HG02981 (cell line): ENCODE data around the gene OMP.
"Not testable (repeated sequence)": the region's sequence is repeated elsewhere in the genome, so short reads cannot be mapped to it uniquely, and the experiment has no call there.

Experiments used
- ATAC-seq: cut with Tn5 transposase; IDR thresholded peaks from one replicate; pipeline ENCODE4 v1.9.1; 2021; ENCODE audit warnings: mild to moderate bottlenecking, moderate library complexity; ENCODE audit not compliant: unreplicated experiment

The OMP gene

DNA sequence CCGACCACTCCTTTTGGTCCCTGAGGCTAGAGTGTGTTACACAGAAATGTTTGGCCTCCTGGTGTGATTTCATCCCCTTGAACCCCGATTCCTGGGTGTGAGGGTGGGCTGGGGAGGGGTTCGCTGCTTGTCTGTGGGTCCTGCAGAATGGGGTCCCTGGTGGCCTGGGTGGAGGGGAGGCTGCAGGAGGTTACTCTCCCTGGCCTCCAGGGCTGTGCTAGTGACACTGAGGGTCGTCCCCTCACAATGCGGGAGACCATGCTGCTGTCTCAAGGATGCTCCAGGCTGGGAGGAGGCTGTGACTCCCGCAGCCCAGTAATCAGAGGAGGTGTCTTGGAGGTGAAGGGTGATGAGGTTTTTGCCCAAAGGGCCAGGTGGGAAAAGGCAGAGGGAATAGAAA lies 17.0 kb upstream of the OMP start:
- ATAC-seq = no peak

DNA sequence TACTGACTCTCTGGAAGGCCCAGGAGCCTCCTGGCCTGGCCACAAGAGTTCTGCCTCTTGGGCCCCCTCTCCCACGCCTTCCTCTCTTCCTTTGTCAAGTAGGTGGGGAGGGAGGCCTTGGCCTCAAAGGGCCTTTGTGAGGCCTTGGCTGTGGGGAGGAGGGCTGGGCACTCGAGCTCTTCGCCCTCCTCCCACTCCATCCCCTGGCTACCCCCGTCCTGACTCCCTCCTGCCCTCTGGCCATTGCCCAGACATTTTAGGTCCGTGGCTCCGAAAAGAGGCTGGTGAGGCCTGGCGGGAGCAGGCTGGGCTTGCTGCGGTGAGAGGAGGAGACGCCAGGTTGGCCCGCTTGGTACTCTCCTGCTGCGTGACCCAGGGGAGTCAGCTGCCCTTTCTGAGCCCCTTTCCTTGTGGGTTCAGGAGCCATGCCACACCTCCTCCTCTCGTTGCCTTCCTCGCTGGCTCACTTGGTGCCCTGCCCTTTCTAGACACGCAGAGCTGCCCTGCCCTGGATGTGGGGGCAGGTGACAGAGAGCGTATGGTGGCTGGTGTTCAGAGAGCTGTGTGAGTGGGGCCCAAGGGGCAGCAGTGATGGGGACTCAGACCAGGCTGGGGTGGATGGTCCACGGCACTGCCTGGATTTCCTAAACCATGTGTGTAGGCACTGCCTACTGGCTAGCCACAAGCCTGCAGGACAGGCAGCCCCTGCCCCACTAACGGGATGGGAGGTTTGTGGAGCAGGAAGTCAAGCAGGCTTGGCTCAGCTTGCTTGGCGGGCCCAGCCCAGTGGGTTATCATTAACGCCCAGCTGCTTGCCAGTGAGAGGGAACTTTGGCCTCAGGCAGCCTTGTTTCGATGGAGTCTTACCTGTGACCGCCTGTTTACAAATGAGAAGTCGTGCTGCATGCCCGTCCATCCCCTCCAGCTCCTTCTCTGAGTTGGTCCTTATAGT lies 15.8 kb upstream of the OMP start:
- no peak for ATAC-seq

DNA sequence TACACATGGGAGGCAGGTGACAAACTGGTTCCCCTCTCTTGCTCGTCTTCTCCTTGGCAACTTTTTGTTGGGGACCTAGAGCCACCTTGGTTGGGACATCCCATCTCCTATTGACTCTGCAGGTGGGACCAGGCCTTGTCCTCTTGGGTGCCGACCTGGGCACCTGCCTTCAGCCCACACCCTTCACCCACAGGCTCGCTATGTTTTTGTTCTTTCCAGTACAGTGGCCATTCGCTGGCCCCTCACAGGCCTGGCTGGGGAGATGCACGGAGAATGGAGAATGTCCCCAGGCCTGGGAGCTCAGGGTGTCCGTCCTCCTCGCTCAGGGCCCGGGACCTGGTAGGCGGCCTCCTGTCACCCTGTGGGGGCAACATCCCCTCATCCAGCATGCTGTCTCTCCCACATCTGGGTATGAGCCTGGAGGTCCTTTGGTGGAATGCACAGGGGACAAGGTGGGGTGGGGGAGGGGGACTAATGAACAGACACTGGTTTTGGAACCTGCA lies 14.9 kb upstream of the OMP start:
- ATAC-seq = no peak

DNA sequence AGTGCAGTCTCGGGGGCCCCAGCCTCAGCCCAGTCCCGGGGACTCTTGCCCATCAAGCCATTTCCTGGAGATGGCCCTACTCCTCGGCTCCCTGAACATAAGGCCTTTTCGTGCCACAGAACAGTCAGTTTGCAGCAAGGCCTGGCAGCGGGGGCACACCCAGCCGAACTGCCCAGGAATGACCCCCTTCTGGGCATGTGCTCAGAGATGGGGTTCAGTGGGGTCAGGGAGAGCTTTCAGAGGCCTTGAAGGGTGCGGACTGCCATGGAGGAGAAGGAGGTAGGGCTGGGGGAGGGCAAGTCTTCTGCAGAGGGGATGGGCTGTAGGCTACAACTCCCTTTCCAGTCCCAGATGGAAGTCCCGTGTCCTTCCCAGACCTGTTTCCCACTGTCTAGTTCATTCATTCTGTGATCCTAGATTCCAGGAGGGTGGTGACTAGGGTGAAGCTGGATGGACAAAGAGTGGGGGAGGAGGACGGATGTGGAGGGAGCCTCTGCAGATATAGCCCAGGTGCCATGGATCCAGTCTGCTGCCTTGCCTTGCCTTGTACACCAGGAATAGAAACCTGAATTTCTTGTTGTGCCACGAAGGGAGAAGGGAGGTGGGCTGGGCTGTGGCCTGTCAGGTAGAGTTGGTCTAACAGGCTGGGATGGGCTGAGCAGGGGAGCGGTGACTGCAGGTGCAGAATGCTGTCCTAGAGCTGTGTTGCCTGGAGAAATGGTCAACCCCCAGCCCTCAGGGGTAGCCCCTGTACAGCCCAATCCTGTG lies 14.2 kb upstream of the OMP start:
- no peak for ATAC-seq

DNA sequence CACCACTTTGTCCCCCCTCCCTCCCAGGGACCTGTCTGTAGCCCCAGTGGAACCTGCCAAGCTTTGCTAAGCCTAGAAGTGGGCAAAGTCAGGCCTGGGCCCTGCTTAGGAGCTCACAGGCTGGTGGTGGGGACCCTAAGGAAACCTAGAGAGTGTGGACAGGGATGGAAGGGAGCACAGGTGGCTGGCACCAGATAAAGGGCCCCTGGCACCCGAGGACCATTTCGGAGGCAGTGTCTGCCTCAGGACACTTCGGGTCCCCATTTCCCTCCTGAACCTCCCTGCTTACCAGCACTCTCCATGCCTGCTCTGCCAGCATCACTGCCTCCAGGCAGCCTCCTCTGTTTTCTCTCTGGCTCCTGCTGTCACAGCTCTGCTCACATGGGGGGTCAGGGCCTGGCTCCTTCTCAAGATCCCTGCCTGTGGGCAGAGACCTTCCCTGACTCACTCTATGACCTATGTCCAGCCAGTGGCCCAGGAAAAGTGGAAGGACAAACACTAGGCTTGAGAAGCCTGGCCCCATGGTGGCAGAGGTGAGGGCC lies 13.6 kb upstream of the OMP start:
- no peak for ATAC-seq

DNA sequence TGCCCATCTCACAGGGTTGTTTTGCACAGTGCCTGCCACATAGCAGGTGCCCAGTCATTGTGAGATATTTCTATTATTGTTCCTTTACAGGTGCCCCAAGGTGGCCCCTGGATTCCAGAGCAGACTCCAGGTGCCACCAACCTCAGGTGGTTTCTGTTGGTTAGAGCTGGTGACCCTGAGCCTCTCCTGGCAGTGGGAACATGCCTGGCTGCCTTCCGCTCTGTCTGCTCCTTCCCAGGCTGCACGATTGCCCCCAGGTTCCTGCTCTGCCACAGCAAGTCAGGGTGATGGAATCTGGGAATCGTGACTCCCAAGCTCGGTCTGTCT lies 12.6 kb upstream of the OMP start:
- no peak for ATAC-seq

DNA sequence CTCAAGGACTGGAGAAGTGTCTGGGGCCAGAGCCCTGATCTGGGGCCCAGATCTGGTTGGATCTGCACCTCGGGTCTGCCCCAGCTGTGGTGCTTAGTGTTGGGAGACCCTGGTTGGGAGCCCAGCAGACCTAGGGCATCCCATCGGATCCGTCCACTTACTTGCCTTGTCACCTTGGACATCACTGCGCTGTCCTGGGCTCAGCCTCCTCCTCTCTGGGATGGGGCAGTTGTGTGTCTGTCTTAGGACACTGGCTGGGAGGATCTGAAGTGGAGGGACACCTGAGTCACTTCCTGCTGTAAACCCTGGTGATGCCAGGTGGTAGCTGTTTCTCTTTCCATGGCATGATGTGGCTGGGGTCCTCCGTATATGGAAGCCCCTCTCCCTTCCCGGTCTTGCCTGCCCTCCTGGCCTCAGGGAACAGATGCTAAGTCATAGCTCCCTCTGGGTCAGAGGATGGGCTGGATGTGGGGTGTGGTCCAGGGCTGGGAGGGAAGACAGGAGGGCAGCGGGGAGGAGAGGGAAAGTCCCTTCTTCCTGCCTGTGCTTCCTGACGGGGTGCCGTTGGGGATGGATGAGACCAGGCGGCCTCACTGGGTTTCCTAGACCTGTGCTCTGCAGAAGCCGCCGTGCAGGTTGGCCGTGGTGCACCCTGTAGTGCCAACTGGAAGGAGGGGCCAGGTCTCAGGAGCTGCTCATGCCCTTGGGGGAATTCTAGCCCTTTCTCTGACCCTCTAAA lies 12.1 kb upstream of the OMP start:
- ATAC-seq = no peak

DNA sequence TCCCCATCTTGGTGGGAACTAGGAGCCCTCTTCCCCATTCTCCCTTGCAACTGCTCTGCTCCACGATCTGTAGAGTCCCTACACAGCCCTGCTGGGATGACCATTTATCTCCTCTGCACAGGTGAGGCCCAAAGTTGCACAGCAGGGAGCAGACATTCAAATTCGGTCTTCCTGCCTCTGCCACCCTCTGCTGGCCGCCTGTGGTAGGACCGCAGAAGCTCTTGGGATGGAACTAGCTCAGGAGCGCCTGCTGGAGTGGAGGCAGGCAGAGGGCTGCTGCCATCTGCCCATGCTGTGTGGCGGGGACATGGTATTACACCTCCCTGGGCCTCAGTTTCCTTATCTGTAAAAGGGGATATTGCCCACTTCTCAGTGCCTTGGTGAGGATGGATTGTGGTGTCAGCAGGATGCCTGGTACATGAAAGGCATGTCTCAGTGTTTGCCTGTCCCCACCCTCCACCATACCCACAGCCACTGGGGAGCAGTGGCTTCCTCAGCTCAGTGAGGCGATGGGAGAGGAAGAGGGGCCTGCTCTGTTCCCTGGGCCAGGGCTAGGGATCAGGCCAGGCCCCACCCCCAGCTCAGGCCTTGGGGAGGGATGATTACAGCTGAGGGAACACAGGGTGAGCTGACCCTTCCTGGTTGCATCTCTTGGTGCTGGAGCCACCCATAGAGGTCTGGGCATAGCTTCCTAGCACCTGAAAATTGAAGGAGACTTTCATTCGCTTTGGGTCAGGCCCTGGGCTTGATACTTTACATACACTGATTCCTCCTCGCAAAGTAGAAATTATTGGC lies 11.3 kb upstream of the OMP start:
- ATAC-seq = peak; percentile 87

DNA sequence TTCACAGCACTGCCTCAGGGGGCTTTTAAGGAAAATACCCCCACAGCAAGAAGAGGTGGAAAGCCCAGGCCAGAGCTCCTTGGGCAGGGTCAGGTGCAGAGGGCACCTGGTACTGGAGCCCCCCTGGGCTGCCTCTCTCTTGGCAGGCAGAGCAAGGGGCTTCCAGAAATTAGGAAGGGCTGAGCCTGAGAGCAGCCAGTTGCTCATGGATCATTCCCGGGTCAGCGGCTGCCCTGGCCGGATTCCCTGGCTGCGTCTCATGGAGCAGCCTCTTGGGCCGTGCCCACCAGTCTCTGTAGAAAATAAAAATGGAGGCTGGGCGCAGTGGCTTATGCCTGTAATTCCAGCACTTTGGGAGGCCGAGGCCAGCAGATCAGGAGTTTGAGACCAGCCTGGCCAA lies 10.3 kb upstream of the OMP start:
- ATAC-seq = no peak

DNA sequence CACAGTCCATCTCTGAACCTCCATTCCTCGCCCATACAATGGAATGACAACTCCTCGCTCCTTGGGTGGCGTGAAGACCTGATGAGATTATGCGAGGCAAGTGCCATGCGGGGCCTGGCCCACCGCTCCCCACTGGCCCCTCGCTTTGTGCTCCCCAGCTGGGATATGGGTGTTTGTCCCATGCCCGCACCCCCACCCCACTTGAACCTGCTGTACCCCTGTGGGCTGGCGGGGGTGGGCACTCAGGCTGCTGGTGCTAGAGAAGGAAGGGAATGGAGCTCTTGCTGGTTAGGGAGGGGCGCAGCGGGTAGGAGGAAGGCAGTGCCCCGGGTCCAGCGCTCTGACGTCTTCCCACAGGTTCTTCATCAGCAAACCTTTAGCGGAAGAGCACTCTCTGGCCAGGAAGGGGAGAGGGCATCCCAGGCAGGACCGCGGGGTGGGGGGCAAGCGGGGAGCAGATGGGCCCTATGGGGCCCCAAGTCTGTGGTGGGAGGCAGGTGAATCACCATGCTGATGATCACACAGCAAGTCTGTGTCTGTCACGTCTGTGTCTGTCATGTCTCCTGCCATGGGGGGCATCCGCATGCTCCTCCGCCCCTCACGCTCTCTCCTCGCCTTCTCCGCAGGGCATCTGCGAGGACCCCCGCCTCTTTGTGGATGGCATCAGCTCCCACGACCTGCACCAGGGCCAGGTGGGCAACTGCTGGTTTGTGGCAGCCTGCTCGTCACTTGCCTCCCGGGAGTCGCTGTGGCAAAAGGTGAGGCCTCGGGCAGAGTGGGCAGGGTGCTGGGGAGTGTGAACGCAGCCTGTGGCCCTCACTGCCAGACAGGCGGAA lies 9.4 kb upstream of the OMP start:
- no peak for ATAC-seq

DNA sequence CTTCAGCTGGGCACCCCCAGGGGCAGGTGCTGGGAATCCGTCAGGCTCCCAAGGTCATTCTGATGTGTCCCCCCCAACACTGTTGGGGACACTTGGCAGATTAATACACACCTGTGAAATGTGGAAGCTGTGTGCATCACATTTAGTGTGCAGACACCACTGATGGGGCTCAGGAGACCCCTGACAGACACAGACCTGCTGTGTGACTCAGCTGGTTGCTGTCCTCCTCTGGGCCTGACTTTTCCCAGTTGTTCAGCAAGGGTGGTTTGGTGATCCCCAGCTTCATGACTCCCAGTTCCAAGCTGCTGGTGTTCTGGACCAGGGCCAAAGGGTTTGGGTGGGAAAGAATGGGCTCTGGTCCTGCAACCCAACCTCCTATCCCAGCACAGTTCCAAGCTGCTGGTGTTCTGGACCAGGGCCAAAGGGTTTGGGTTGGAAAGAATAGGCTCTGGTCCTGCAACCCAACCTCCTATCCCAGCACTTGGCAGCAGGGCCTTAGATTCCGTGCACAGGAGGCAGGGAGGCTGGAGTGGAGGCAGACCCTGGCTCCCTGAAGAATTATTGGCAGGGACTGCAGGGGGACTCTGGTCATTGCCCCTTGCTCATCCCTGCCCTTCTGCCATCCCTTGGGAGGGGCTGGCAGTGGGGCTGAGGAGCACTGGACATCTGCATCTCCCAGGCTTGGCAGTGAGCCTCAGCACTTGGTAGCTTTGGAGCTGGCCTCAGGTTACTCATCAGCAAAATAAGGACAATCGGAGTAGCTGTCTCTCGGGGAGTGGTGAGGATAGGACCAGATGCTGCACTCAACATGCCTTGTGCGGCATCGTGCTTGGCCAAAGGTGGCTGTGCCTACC lies 8.4 kb upstream of the OMP start:
- no peak for ATAC-seq

DNA sequence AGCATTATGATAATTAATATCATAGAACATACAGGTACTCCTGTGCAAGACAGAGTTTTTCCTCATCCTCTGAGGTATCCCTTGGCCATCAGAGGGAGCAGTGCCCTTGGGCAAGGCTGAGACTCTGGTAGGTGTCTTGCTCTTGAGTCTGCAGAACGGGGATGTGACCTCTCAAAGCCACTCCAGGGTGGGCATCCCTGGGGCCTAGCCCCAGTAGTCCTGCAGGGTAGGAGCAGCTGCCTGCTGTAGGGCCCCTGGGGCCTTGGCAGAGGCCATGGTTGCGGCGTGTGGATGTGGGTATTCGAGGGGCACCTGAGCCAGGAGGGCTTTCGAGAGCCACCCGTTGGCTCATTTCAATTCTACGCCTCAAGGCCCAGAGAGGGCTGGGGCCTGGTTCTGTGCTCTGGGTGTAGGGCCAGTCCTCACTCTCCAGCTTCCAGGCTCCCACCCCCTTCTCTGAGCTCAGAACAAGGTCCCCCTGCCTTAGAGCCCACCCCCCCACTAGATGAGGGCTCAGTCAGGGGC lies 7.7 kb upstream of the OMP start:
- no peak for ATAC-seq

DNA sequence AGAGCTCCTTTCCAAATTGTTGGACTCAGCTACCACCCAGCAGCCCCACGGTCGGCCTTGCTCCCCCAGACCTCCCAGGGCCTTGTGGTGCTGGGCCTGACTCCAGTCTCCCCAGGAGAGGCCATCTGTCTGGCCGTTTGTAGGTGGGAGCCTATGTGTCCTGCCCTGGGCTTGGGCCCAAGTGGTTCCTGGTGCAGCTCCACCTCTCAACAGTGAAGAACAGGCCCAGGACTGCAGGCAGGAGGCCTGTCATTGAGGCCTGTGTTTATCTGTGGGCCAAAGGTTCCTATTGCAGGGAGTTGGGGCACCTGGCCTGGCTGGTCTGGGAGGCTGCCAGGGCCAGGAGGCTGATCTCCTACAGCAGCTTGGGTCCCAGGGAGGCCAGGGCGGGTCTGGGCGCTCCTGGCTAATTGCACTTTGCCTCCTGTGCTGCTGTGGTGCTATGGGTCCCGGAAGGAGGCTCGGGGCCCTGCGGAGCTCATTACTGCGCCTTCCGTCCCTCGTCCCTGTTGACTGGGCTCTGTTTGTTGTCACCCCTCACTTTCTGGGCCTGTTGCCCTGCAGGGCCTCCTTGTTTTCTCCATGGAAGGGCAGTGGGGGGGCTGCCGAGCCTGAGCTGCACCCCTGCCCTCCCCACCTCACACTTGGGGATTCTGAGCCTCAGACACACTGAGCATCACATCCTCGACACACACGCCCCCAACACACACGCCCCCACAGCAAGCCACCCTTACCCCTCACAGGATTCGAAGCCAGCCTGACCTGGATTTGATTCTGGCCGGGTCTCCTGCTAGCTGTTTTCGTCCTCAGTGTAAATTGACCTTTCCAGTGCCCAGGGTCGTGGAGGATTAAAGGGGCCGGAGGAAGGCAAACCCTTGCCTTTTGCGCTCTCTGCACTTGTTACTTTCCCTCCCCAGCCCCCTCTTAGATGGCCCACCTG lies 6.8 kb upstream of the OMP start:
- no peak for ATAC-seq

DNA sequence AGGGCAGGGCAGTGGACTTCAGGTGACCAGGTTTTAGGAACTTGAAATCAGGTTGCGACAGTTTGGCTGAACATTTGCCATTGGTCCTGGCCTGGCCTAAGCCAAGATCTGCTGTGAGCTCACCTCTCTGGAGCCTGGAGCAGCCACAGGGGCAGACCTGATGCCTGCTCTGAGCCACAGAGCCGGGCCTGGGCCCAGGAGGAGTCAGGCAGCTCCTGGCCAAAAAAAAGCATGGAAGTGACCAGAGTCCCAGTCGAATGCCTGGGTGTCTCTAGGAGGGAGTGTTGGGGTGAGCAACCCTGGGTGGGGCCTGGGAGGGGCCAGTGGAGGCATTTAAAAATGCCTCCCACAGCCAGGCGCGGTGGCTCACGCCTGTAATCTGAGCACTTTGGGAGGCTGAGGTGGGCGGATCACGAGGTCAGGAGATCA lies 6.0 kb upstream of the OMP start:
- no peak for ATAC-seq

DNA sequence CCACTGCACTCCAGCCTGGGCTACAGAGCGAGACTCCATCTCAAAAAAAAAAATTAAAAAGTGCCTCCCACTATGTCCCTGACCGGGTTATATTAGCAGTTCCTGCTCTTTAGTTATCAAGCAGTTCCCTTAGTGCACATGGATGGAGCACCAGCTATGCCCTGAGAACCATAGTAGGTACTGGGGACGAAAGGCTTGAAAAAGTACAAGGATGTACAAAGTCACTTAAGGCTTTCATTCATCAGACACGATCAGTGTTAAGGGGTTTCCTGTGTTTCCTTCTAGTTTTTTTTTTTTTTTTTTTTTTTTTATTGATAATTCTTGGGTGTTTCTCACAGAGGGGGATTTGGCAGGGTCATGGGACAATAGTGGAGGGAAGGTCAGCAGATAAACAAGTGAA lies 5.5 kb upstream of the OMP start:
- ATAC-seq = not testable (repeated sequence)

DNA sequence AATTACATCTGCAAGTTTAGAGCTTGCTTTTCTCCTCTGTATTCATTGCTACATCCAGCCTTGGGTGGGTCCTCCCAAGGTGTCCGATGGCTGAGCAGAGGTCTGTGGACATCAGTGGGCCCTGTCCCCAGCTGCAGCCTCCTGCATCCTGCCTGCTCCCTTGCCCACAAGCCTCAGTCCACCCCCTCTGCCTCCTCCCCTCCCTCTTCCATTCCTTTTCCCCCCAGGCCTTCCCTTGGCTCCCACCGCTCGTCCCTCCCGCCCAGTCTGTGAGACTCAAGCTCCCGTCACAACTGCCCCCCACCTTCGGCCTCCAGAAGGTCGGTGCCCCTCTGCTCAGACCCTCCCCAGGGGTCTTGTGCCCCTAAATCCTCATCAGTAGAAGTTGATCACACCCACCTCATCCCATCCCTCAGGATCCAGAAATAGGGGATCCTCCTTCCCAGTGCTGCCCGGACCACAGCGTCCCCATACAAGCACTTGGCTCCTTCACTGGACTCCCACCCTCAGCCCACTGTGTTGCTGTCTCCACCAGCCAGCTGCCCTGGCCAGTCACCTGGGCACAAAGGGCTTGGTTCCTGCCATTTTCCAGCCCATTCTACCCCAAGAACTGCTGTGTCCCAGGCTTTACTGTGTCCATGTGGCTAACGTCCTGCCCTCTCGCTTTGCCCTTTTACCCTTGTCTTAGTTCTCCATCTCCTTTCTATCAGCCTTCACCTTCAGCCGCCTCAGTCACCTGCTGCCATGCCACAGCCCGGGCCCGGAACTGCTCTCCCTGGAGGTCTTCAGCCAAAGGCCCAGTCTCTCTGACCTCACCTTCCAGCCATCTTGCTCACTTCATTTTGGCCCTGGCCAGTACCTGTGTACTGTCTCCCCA lies 2.2 kb upstream of the OMP start:
- no peak for ATAC-seq
